Retina (tissue), 1 donor: ENCODE results near the gene ALOXE3.
A peak's percentile ranks its signal among the peaks of the same experiment; 100 is the strongest.
"Not testable (repeated sequence)": the region's sequence is repeated elsewhere in the genome, so short reads cannot be mapped to it uniquely, and the experiment has no call there.

ENCODE experiments used
- DNase-seq: peaks from one replicate; pipeline ENCODE4 v3.0.0-alpha.2; 2016

ALOXE3 gene

GRCh38 chr17:8121407-8121680 is 3.0 kb upstream of the ALOXE3 start:
- DNase-seq: no peak

- peak; percentile 77 for DNase-seq
Measured at GRCh38 chr17:8120520-8121406, 2.4 kb upstream of the ALOXE3 start.

DNA sequence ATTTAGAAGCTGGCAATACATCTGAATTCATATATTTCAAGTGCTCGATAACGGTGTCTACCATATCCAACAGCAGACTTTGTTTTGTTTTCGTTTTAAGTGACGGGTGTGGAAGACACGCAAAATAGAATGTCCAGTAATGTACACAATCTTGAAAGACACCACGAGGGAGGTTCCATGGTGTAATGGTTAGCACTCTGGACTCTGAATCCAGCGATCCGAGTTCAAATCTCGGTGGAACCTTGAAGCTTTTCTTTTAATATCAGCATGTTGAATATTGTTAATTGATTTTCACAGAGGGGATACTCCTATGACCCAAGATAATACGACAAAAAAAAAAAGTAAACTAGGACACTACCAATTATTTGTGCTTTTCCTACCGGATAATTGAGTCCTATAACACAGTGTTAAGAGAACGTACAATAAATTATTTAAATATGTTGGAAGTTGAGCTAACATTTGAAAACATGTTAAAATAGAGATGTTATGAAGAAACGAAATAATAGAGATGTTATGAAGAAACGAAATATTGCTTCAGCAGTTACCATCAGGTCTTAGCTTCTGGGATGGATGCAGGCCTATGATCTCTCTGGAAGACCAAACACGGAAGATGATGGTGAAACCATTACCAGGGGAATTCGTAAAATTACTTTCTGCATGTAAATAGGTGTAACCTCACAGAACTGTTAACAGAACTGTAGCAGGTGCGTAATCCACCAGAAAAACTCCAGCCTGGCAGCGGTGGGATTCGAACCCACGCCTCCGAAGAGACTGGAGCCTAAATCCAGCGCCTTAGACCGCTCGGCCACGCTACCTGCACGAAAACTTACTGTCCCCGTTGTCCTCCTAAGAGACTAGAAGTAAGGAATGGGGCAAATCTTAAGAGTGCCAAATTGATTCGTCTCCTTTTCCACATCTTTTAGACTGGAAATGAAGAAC is 1.5 kb upstream of the ALOXE3 start:
- DNase-seq: peak; percentile 92

- peak; percentile 98 for DNase-seq
Measured at GRCh38 chr17:8118769-8119580, 661 bp upstream of the ALOXE3 start.

- no peak for DNase-seq
Measured at GRCh38 chr17:8117367-8117979, 841 bp downstream of the ALOXE3 start.

- DNase-seq: no peak
Measured at GRCh38 chr17:8116776-8117175, 1.5 kb downstream of the ALOXE3 start.

- DNase-seq: no peak
Measured at GRCh38 chr17:8110907-8111306, 7.4 kb downstream of the ALOXE3 start.

GRCh38 chr17:8110456-8110804 is 7.9 kb downstream of the ALOXE3 start:
- no peak for DNase-seq

GRCh38 chr17:8109661-8110455 is 8.5 kb downstream of the ALOXE3 start:
- DNase-seq: peak; percentile 77

DNA sequence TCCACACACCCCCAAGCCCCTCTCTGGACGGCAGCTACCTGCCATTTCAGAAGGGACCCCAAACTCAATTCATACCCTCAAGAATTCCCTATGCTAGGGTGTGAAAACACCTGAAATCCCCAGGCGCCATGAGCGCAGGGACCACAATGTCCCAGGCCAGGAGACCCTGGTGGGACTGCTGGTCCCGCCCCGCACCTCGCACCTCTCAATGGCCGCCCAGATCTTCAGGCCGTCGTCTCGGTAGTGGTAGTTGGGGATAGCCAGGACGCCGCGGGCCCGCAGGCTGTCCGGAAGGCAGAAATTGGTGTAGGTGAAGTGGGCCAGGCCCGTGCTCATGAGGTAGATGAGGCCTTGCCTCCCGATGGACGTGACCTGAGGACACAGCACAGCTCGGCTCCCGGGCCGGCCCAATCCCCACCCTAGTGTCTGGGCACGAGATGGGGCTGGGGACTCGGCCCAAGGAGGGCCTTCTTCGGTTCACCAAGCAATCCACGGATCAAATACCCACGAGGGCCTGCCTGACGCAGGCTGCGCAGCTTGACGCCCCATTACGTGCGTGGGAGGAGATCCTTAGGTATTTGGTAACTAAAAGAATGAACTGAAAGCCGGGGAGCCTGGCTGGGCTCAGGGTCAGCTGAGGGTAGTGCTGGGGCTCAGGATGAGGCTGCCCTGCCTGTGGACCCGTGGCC is 9.2 kb downstream of the ALOXE3 start:
- DNase-seq: no peak

GRCh38 chr17:8106980-8107379 is 11.3 kb downstream of the ALOXE3 start:
- DNase-seq: not testable (repeated sequence)

DNA sequence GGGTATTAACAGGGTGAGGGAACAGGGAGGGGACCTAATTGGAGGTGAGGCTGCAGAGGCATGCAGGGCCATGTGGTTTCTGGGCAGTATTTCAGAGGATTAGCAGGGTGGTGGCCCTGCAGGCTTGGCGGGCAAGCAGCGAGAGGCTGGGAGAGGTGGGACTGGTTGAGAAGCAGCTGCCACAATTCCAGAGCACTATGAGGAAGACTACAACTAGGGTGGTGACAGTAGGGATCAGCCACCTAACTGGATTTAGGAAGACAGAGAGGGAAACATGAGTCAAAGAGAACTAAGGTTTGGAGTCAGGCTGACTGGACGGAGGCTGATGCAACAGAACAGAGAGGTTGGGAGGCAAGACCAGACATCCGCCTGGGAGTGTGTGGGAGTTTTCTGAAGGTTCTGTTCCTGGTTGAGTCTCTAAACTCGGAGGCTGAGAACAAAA is 12.3 kb downstream of the ALOXE3 start:
- DNase-seq: no peak

DNA sequence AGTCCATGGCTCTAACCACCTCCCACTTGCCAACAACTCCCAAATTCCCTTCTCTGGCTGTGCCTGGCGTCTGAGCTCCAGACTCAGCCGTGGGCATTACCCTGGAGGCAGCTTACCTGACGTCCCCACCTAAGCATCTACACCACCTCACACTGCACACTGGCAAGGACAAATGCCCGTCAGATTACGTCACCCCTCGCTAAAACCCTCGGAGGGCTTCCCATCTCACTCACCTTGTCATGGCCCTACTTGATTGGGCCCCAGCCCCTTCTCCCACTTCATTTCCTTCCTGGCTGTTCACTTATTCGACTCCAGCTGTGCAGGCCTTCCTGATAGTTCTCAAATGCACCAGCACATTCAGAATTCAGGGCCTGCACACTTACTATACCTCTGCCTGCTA is 13.4 kb downstream of the ALOXE3 start:
- DNase-seq: no peak

GRCh38 chr17:8103549-8103948 is 14.8 kb downstream of the ALOXE3 start:
- no peak for DNase-seq

DNA sequence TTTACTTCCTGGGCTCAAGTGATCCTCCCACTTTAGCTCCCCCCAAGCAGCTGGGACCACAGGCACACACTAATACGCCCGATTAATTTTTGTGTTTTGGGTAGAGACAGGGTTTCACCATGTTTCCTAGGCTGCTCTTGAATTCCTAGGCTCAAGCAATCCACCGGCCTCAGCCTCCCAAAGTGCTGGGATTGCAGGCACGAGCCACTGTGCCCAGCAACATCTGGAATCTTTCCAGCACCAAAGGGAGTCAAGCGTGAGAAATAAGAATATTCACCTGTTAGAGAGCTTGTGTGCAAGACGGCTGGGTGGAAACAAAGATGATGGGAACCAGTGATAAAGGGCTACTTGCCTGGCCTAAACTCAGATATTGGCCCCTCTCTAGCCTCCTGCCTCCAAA is 16.6 kb downstream of the ALOXE3 start:
- no peak for DNase-seq

GRCh38 chr17:8100763-8101162 is 17.6 kb downstream of the ALOXE3 start:
- DNase-seq: no peak

DNA sequence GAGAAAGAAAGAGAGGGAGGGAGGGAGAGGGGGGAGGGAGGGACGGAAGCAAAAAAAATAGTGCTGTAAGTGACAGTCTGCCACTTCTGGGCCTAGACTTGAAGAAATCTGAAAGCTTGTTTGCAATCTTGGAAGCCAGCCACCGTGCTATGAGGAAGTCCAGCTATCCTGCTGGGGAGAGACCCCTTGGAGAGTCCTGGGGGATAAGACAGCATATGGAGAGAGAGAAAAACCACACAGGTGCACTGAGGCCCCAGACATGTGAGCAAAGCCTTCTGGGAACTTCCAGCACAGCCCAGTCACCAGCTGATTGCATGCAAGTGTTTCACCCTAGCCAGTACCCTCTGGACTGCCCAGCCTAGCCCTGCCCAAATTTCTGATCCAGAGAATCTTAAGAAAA is 18.2 kb downstream of the ALOXE3 start:
- no peak for DNase-seq

- DNase-seq: no peak
Measured at GRCh38 chr17:8096541-8096940, 21.8 kb downstream of the ALOXE3 start.

- DNase-seq: no peak
Measured at GRCh38 chr17:8095361-8095760, 23.0 kb downstream of the ALOXE3 start.

GRCh38 chr17:8091033-8091687 is 27.2 kb downstream of the ALOXE3 start:
- no peak for DNase-seq

GRCh38 chr17:8089728-8090127 is 28.6 kb downstream of the ALOXE3 start:
- DNase-seq: no peak
